ENCODE results near the gene GDPD5.
A peak's percentile ranks its signal among the peaks of the same experiment; 100 is the strongest.
"Not testable (repeated sequence)": the region's sequence is repeated elsewhere in the genome, so short reads cannot be mapped to it uniquely, and the experiment has no call there.

Gene GDPD5

GRCh38 chr11:75424396-75424795, 101.3 kb downstream of the GDPD5 start:
- no peak for DNase-seq

GRCh38 chr11:75423721-75424120, 102.0 kb downstream of the GDPD5 start:
- DNase-seq, result no peak

DNA sequence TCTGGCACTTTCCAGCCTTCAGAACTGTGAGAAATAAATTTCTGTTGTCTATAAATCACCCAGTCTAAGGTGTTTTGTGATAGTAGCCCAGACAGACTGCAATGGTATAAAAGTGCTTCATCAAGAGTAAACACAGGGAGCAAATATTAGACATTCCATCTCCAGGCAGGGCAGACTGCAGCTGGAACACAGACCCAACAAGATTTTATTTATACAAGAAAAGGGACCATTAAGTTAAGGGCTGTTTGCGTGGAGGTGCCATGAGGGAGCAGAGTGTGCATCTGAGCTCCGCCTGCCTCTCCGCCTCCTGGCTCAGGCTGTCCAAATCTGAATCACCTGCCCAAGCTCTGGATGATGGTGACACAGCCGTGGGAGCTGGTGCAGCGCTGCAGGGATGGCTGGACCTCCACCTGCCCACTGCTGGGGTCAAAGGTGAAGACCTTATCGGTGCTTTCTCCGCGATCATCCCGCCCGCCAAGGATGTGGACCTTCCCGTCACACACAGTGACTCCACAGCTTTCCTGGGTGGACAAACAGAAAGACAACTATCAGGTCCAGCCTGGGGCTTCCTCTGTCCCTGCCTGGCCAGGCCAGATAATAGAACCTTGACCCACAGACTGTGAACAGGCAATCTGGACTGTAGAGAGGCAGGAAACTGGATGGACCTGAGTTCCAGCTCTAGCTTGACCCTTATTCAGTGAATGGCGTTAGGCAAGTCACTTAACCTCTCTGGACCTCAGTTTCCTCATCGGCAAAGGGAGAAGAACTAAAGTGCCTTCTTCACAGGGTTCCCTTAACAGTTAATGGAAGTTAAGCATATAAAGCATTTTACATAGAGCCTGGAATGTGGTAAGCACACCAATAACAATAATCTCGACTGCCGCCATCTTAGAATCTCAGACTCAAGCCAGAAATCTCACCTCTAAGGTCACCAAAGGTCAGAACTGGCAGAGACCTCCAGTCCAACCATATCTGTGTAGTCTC, 103.2 kb downstream of the GDPD5 start:
- no peak for DNase-seq

DNA sequence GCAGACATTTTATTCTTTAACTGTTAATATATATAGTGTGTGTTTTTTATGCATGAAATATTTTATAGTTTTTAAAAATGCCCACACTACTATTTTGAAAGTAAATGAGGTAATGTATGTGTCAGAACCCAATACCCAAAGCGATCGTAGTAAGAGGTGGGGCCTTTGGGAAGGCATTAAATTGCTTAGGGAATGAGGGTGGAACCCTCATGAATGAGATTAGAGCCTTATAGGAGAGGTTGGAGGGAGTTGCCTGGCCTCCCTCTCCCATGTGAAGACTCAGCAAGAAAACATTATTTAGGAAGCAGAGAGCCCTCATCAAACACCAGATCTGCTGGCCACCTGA, 103.9 kb downstream of the GDPD5 start:
- DNase-seq, result no peak

DNA sequence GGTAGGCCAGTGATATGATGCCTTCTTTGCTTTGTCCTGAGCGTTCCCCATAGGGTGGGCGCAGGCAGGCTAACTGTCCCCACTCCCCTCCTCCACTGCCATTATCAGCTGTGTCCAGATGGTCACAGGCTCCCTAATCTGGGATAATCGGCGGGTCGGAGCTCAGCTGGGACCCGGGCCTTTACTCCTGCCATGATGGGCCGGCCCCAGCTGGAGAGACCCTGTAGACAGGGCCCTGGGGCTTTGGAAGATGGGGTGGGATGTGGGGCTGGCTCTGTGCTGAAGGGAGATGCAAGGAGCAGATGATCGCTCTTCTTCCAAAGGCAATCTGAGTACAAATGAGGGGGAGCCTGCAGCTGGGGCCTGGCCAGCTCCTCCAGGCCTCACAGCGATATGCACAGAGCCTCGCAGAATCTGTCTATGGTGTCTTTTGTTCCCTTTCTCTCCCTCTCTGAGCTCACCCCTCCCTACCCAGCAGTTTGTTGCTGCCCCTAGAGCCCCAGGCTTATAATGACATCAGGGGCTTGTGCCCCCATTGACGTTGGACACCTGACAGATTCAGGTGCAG, 104.6 kb downstream of the GDPD5 start:
- no peak for DNase-seq

DNA sequence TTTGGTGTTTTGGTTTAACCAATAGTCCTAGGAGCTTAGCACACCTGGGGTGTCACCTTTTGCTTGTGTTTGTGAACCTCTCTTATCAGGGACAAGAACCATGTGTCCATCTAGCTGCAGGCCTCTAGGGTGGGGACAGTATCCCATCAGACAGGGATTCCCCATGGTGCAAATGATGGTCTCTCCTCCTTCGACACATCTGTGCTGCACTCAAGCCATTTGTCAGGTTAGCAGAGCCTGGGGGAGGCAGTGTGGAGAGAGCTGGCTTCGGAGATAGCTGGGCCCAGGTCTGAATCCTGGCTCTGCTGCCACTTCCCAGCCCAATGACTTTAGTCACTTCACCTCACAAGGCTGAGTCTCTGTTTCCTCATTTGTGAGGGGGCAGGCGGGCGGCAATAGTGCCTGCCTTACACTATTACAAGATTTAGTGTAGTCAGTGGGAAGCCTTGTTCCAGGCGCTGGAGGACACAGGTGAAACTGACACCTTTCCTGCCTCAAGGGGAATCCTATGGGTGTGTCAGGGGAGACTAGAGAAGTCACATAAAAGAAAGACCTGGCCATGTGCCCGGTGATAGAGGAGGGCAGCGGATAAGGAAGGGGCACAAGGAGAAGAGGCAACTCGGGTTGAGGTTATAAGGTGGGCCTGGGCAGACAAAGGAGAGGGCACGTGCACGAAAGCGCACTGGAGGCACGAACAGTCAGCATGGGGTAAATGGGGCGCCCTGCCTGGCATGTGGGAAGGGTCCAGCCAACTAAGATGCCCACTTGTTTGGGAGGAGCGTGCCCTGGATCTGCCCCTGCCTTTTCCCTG, 105.3 kb downstream of the GDPD5 start:
- no peak for DNase-seq

DNA sequence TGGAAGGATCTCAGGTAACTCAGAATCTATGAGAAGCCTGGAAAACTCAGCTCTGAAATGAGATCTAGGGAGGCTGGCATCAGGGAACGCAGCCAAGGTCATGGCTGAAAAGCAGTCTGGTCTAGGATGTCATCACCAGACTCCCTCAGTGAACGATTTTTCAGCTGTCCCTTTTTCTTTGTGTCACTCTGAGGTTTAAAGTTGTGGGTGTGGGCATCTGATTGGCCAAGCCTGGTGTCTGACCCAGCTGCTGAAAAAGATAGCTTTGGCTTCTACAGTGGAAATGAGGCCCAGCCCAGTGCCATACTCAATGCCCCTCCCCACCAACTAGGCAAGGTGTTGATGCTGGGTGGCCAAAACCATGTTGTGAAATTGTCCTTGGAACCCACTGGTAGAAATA, 111.9 kb downstream of the GDPD5 start:
- no peak for DNase-seq

GRCh38 chr11:75413146-75413545, 112.6 kb downstream of the GDPD5 start:
- DNase-seq, result not testable (repeated sequence)

- not testable (repeated sequence) for DNase-seq
These were observed 115.8 kb downstream of the GDPD5 start for GRCh38 chr11:75409971-75410370.

GRCh38 chr11:75408957-75409219, 116.9 kb downstream of the GDPD5 start:
- no peak for DNase-seq

GRCh38 chr11:75406338-75406777, 119.4 kb downstream of the GDPD5 start:
- no peak for DNase-seq

- no peak for DNase-seq
These were observed 121.6 kb downstream of the GDPD5 start for GRCh38 chr11:75403983-75404658.

GRCh38 chr11:75403037-75403436, 122.7 kb downstream of the GDPD5 start:
- no peak for DNase-seq

DNA sequence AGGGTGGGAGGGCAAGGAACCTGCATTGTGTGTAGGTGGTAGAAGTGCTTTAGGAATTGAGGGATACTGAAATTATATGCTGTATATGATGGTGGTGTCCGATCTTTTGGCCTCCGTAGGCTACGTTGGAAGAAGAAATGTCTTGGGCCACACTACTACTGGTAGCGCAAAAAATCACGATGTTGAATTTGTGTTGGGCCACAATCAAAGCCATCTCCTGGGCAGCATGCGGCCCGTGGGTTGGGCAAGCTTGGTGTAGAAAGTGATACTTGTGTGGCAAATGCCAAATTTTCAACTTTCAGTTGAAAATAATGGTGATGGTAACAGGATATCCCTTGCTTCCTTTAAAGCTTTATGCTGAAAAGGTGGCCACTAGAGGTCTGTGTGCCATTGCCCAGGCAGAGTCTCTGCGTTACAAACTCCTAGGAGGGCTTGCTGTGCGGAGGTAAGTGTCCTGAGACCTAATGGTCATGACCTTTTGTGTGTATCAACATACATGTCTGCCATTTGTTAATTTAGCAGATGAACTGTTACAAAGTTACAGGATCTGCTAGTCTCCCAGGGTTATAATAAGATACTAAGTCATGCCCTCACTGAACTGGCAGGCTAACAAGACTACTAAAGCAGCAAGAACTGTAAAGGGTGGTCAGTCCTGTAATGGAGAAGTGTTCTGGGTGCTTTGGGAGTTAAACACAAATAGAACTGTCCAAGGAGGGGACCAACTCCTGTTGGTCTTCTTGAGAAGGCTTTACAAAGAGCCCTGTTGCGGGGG, 123.6 kb downstream of the GDPD5 start:
- no peak for DNase-seq

DNA sequence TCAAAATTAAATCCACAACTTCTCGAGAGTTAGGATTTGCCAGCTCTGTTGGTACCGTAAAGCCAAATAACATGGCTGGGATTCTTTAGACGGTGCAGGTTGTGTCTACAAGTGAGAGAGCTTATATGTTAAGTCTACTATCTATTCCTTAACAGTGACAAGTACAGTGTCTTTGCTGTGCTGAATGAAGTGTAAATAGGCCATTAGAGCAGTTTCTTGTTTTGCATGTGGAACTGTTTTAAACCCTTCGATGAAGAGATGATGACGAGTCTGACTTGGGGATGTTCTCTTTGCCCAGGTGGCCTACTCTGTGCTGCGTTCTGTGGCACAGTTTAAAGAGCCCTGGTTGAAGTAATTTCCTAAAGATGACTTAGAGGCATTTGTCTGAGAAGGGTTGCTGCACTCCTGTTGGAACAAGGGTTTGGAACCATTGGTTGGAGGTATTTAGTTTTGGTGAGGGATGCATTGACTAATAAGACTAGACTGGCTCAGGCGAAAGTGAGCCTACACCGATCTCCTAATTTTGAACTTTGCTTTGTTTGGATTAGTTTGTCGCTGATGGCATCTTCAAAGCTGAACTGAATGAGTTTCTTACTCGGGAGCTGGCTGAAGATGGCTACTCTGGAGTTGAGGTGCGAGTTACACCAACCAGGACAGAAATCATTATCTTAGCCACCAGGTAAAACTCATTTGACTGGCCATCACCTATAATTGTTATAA, 125.4 kb downstream of the GDPD5 start:
- DNase-seq, result no peak

DNA sequence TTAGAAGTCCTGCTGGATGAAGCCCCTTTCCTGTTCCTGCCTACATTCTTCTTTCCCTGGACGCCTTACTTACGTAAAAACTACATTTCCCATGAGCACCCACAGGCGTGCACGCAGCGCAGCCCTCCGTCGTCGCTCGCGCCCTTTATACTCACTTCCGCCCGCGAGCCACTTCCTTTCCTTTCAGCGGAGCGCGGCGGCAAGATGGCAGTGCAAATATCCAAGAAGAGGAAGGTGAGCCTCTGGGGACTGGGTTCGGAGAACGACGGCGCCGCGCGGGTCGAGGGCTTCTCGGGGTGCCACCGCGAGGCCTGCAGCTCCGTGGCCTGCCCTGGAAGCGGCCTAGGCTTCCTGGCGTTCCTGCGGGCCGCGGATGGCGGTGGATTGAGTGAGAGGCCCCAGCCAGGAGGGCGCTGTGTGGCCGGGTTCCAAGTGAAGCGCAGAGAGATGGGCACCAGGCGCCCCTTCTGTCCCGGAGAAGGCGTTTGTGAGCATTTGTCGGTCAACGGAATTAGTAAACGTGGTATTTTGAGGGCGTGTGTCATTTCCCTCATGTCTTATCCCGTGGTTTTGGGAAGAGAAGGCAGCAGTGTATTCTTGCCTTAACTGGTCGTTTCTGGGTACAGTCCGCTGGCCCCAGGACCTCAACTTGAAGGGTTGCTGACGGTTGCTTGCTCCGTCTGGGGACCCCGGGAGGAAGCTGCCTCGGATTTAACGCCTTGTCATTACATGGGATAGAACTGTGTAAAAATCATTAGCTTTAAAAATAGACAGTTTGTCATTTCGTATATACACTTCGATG, 126.2 kb downstream of the GDPD5 start, which contains the start of gene RPS3:
TSS of gene RPS3 (plus strand) at position 175 of the 802 bp plus-strand sequence. CDS start at position 205, 30 bp downstream.
- peak; percentile 94 for DNase-seq

DNA sequence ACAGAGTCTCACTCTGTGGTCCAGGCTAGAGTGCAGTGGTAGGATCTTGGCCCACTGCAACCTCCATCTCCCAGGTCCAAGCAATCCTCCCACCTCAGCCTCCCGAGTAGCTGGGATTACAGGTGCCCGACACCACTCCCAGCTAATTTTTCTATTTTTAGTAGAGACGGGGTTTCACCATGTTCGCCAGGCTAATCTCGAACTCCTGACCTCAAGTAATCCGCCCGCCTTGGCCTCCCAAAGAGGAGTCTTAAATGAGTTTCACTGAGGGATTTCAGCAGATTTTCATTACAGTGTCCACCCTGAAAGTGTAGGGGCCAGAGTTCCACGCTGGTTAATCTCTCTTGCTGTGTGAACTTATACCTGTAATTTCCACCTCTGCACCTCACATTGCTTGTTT, 126.8 kb downstream of the GDPD5 start:
- DNase-seq, result no peak

- no peak for DNase-seq
These were observed 131.5 kb downstream of the GDPD5 start for GRCh38 chr11:75394085-75394840.

GRCh38 chr11:75389925-75390324, 135.8 kb downstream of the GDPD5 start:
- DNase-seq, result no peak

GRCh38 chr11:75389276-75389605, 136.5 kb downstream of the GDPD5 start:
- no peak for DNase-seq

Data from right hindlimb (tissue), 1 donor.